Measurements from ENCODE around the gene ARHGAP18. TPM values are rescaled to one million over a fixed set of nuclear protein-coding genes. Genes with fewer than 3 reads are reported as not detected.

ARHGAP18 gene
- total RNA-seq, 1 donor from 2014 or later: 16.3 TPM

DNA sequence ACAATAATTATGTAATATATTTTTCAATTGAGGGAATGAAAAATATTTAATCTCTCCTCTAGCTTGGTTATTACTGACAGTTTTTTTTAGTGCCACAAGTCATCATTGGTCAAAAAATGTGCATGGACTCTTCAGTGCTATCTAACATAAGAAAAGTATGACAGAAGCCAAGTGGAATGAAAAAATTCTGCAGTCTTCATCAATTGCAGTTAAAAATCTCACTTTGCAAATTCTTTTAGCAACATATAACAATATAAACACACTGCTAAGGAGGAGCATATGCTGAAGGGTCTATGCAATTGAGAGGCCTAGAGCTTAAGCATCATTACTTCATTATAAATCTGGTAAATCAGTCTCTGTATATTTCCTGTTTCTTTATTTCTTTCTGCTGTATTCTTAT is 175.1 kb downstream of the ARHGAP18 start:
- TF ChIP-seq, protein P1, sequence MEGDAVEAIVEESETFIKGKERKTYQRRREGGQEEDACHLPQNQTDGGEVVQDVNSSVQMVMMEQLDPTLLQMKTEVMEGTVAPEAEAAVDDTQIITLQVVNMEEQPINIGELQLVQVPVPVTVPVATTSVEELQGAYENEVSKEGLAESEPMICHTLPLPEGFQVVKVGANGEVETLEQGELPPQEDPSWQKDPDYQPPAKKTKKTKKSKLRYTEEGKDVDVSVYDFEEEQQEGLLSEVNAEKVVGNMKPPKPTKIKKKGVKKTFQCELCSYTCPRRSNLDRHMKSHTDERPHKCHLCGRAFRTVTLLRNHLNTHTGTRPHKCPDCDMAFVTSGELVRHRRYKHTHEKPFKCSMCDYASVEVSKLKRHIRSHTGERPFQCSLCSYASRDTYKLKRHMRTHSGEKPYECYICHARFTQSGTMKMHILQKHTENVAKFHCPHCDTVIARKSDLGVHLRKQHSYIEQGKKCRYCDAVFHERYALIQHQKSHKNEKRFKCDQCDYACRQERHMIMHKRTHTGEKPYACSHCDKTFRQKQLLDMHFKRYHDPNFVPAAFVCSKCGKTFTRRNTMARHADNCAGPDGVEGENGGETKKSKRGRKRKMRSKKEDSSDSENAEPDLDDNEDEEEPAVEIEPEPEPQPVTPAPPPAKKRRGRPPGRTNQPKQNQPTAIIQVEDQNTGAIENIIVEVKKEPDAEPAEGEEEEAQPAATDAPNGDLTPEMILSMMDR (IDR thresholded peaks at IDR 0.05; ENCODE audit: insufficient read depth, low read length, poor library complexity, severe bottlenecking): no peak
- H3K4me3 ChIP-seq (ENCODE audit: low read depth, low read length): no peak overlapping the region
- H3K36me3 ChIP-seq (ENCODE audit: control insufficient read depth, insufficient read depth, low read length): no peaks in the 10 kb centered on the region

More for the DNA sequence above, 175.1 kb downstream of the ARHGAP18 start:
- DNase-seq (ENCODE audit: low read depth): no peak
- H3K27me3 ChIP-seq (ENCODE audit: control insufficient read depth, insufficient read depth, low read length): no peaks in the 10 kb centered on the region

Other genes with a start within 250 kb of the ARHGAP18 start
- gene TMEM244, start 151.1 kb upstream of the ARHGAP18 start, total RNA-seq: not detected in 2 replicates

All from kidney epithelial cell (primary cell).